Placental pericyte (primary cell): ENCODE measurements around the gene SLC7A1. TPM values are rescaled to one million over a fixed set of nuclear protein-coding genes. Genes with fewer than 3 reads are reported as not detected.

Experiments used
- total RNA-seq: library from RNA; depleted of rRNA; stranded (reverse); fragments of >200 nt; gene quantifications from 2 replicates; pipeline ENCODE4 v1.2.3, GENCODE V29; 2012

SLC7A1 gene
- 42.2 and 42.5 TPM in 2 replicates for total RNA-seq

GRCh38 chr13:29595380-29596063, at the start of gene SLC7A1:
SLC7A1 (minus strand) TSS chr13:29595688; CDS start chr13:29536188, 59,500 bp downstream.

